Liver (tissue), 9 donors: ENCODE results near the gene PTPRD. TPM values are rescaled to one million over a fixed set of nuclear protein-coding genes. Genes with fewer than 3 reads are reported as not detected.
"Not testable (repeated sequence)": the region's sequence is repeated elsewhere in the genome, so short reads cannot be mapped to it uniquely, and the experiment has no call there.

ENCODE experiments used
- DNase-seq: peaks from one replicate; pipeline ENCODE4 v3.0.0-alpha.2; 2017; ENCODE audit warnings: low spot score
- H3K27ac ChIP-seq, 2 donors: one replicate each; pipeline ENCODE4 v1.7.0; 2013; ENCODE audit warnings: inconsistent platforms in 2 of 2, low read length in 2 of 2, control low read depth in 1 of 2, low read depth in 1 of 2, mild to moderate bottlenecking in 1 of 2
- H3K27me3 ChIP-seq, 4 donors: one replicate each; pipeline versions ENCODE4 v1.6.1 to v1.7.0; 2013; ENCODE audit warnings: low read length in 3 of 4, inconsistent platforms in 1 of 4, mild to moderate bottlenecking in 1 of 4, moderate library complexity in 1 of 4; ENCODE audit not compliant: control insufficient read depth in 4 of 4, insufficient read depth in 4 of 4
- H3K36me3 ChIP-seq, 4 donors: one replicate each; pipeline versions ENCODE4 v1.6.1 to v1.7.0; 2013; ENCODE audit warnings: low read length in 3 of 4, mild to moderate bottlenecking in 3 of 4, low read depth in 1 of 4, moderate library complexity in 1 of 4; ENCODE audit not compliant: control insufficient read depth in 4 of 4, insufficient read depth in 3 of 4
- H3K4me1 ChIP-seq, 4 donors: one replicate each; pipeline versions ENCODE4 v1.6.1 to v1.7.0; 2013; ENCODE audit warnings: low read length in 3 of 4, mild to moderate bottlenecking in 3 of 4, moderate library complexity in 1 of 4; ENCODE audit not compliant: control insufficient read depth in 4 of 4, insufficient read depth in 4 of 4
- H3K4me3 ChIP-seq, 3 donors: one replicate each; pipeline versions ENCODE4 v1.6.1 to v1.7.0; 2013; ENCODE audit warnings: low read length in 3 of 3, control low read depth in 1 of 3, low read depth in 1 of 3, mild to moderate bottlenecking in 1 of 3
- H3K9ac ChIP-seq, 2 donors: one replicate each; pipeline ENCODE4 v1.7.0; 2013; ENCODE audit warnings: low read length in 2 of 2, mild to moderate bottlenecking in 2 of 2, moderate library complexity in 2 of 2, control low read depth in 1 of 2, low read depth in 1 of 2
- H3K9me3 ChIP-seq, 4 donors: one replicate each; pipeline versions ENCODE4 v1.6.1 to v1.7.0; 2013; ENCODE audit warnings: low read length in 3 of 4; ENCODE audit not compliant: control insufficient read depth in 4 of 4
- EGR1 ChIP-seq, 2 donors: IDR thresholded peaks; 2 replicates each; pipeline ENCODE4 v1.6.1; 2016 to 2018; ENCODE audit warnings: antibody characterized with exemption in 2 of 2, low read depth in 2 of 2
- FOXA1 ChIP-seq: IDR thresholded peaks from 2 replicates; pipeline ENCODE4 v1.6.1; 2016; ENCODE audit warnings: antibody characterized with exemption
- GABPA ChIP-seq, 2 donors: IDR thresholded peaks in 1 of 2; conservative IDR thresholded peaks in 1 of 2; 2 replicates each; pipeline ENCODE4 v1.6.1; 2016; ENCODE audit warnings: antibody characterized with exemption in 2 of 2, mild to moderate bottlenecking in 1 of 2, moderate library complexity in 1 of 2
- HNF4A ChIP-seq, 2 donors: conservative IDR thresholded peaks; 2 replicates each; pipeline ENCODE4 v1.6.1; 2016; ENCODE audit warnings: antibody characterized with exemption in 2 of 2, mild to moderate bottlenecking in 2 of 2
- HNF4G ChIP-seq: IDR thresholded peaks from 2 replicates; pipeline ENCODE4 v1.6.1; 2016; ENCODE audit warnings: antibody characterized with exemption
- JUND ChIP-seq, 2 donors: IDR thresholded peaks; 2 replicates each; pipeline ENCODE4 v1.6.1; 2016; ENCODE audit warnings: antibody characterized with exemption in 2 of 2
- NR2F2 ChIP-seq: IDR thresholded peaks from 2 replicates; pipeline ENCODE4 v1.6.1; 2016; ENCODE audit warnings: antibody characterized with exemption
- RAD21 ChIP-seq, 2 donors: IDR thresholded peaks; 2 replicates each; pipeline ENCODE4 v1.6.1; 2016; ENCODE audit warnings: antibody characterized with exemption in 2 of 2, mild to moderate bottlenecking in 2 of 2
- SP1 ChIP-seq: IDR thresholded peaks from 2 replicates; pipeline ENCODE4 v1.6.1; 2018; ENCODE audit warnings: antibody characterized with exemption, mild to moderate bottlenecking
- TAF1 ChIP-seq: conservative IDR thresholded peaks from 2 replicates; pipeline ENCODE4 v1.6.1; 2016; ENCODE audit warnings: antibody characterized with exemption, mild to moderate bottlenecking
- YY1 ChIP-seq: IDR thresholded peaks from 2 replicates; pipeline ENCODE4 v1.6.1; 2016; ENCODE audit warnings: antibody characterized with exemption, mild to moderate bottlenecking
- WGBS: extraction: QIAGEN DNeasy Blood & Tissue Kit; methylation state at CpG from one replicate; pipeline ENCODE4 v1.1.7; 2013; 5-methylcytosine and 5-hydroxymethylcytosine counted together
- polyA plus RNA-seq, 2 donors: library from polyadenylated mRNA; stranded (reverse) in 1 of 2; unstranded in 1 of 2; fragments of 200-250 nt in 1 of 2; fragments of >200 nt in 1 of 2; fragmentation: Nextera tagmentation in 1 of 2; extraction: Ambion mirVana in 1 of 2; gene quantifications; one replicate each; pipeline versions ENCODE4 v1.2.1 to v1.2.3, GENCODE V29; 2013 to 2015
- total RNA-seq, 2 donors: library from RNA; depleted of rRNA; stranded (reverse); fragments of >200 nt; gene quantifications; one replicate each; pipeline ENCODE4 v1.2.3, GENCODE V29; 2014
- TF ChIP-seq, protein P1 (sequence below): fragments of 150-350 bp; IDR thresholded peaks from 2 replicates; pipeline ENCODE4 v1.5.1; 2017; ENCODE audit warnings: improper control_type of control experiment, low read depth, low read length; ENCODE audit not compliant: missing input control
- TF ChIP-seq, protein P2 (sequence below): IDR thresholded peaks from 2 replicates; pipeline ENCODE4 v1.6.1; 2016; ENCODE audit warnings: antibody characterized with exemption
- TF ChIP-seq, protein P3 (sequence below): IDR thresholded peaks from 2 replicates; pipeline ENCODE4 v1.6.1; 2016; ENCODE audit warnings: antibody characterized with exemption, mild to moderate bottlenecking
- TF ChIP-seq, protein P4 (sequence below): IDR thresholded peaks from 2 replicates; pipeline ENCODE4 v1.6.1; 2016; ENCODE audit warnings: antibody characterized with exemption
- donor health status: healthy.
- donor health status: healthy.
- donor health status: healthy.
- donor health status: healthy.
- donor health status: healthy.

The PTPRD gene
- total and polyA plus RNA-seq, 4 donors = 0.78 to 34.2 (median 4.7) TPM

DNA sequence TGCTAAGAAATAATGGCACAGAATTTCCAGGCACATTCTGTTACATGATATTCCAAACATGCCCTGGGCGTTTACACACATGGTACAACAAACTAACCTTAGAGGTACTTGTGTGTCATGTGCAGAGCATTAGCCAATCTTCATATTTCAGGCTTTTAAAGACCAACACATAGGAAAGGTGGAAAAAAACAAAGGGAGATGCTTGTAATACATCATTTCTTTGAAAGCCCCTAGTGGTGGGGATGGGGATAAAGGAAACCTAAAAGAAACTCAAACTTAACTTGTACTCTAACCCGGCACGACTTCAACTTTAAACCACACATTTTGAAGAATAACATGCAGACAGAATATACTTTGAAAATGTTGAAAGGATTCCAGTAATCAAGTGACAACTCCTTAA is 133.6 kb downstream of the PTPRD start:
- TF ChIP-seq EGR1 (IDR thresholded peaks at IDR 0.05; ENCODE audit: low read depth in 2 of 2) (no peak), FOXA1 (no peak), TAF1 (no peak), JUND (IDR thresholded peaks at IDR 0.05) (no peak), HNF4A (conservative IDR thresholded peaks at IDR 0.05) (no peak), HNF4G (no peak), RAD21 (IDR thresholded peaks at IDR 0.05) (no peak), GABPA (IDR thresholded peaks at IDR 0.05 in 1 of 2, conservative IDR thresholded peaks at IDR 0.05 in 1 of 2) (no peak), NR2F2 (no peak), YY1 (no peak), SP1 (no peak)
- TF ChIP-seq, protein P1, sequence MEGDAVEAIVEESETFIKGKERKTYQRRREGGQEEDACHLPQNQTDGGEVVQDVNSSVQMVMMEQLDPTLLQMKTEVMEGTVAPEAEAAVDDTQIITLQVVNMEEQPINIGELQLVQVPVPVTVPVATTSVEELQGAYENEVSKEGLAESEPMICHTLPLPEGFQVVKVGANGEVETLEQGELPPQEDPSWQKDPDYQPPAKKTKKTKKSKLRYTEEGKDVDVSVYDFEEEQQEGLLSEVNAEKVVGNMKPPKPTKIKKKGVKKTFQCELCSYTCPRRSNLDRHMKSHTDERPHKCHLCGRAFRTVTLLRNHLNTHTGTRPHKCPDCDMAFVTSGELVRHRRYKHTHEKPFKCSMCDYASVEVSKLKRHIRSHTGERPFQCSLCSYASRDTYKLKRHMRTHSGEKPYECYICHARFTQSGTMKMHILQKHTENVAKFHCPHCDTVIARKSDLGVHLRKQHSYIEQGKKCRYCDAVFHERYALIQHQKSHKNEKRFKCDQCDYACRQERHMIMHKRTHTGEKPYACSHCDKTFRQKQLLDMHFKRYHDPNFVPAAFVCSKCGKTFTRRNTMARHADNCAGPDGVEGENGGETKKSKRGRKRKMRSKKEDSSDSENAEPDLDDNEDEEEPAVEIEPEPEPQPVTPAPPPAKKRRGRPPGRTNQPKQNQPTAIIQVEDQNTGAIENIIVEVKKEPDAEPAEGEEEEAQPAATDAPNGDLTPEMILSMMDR = no peak
- TF ChIP-seq, protein P2, sequence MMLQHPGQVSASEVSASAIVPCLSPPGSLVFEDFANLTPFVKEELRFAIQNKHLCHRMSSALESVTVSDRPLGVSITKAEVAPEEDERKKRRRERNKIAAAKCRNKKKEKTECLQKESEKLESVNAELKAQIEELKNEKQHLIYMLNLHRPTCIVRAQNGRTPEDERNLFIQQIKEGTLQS = no peak
- TF ChIP-seq, protein P3, sequence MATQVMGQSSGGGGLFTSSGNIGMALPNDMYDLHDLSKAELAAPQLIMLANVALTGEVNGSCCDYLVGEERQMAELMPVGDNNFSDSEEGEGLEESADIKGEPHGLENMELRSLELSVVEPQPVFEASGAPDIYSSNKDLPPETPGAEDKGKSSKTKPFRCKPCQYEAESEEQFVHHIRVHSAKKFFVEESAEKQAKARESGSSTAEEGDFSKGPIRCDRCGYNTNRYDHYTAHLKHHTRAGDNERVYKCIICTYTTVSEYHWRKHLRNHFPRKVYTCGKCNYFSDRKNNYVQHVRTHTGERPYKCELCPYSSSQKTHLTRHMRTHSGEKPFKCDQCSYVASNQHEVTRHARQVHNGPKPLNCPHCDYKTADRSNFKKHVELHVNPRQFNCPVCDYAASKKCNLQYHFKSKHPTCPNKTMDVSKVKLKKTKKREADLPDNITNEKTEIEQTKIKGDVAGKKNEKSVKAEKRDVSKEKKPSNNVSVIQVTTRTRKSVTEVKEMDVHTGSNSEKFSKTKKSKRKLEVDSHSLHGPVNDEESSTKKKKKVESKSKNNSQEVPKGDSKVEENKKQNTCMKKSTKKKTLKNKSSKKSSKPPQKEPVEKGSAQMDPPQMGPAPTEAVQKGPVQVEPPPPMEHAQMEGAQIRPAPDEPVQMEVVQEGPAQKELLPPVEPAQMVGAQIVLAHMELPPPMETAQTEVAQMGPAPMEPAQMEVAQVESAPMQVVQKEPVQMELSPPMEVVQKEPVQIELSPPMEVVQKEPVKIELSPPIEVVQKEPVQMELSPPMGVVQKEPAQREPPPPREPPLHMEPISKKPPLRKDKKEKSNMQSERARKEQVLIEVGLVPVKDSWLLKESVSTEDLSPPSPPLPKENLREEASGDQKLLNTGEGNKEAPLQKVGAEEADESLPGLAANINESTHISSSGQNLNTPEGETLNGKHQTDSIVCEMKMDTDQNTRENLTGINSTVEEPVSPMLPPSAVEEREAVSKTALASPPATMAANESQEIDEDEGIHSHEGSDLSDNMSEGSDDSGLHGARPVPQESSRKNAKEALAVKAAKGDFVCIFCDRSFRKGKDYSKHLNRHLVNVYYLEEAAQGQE = no peak
- TF ChIP-seq, protein P4, sequence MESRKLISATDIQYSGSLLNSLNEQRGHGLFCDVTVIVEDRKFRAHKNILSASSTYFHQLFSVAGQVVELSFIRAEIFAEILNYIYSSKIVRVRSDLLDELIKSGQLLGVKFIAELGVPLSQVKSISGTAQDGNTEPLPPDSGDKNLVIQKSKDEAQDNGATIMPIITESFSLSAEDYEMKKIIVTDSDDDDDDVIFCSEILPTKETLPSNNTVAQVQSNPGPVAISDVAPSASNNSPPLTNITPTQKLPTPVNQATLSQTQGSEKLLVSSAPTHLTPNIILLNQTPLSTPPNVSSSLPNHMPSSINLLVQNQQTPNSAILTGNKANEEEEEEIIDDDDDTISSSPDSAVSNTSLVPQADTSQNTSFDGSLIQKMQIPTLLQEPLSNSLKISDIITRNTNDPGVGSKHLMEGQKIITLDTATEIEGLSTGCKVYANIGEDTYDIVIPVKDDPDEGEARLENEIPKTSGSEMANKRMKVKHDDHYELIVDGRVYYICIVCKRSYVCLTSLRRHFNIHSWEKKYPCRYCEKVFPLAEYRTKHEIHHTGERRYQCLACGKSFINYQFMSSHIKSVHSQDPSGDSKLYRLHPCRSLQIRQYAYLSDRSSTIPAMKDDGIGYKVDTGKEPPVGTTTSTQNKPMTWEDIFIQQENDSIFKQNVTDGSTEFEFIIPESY = no peak

DNA sequence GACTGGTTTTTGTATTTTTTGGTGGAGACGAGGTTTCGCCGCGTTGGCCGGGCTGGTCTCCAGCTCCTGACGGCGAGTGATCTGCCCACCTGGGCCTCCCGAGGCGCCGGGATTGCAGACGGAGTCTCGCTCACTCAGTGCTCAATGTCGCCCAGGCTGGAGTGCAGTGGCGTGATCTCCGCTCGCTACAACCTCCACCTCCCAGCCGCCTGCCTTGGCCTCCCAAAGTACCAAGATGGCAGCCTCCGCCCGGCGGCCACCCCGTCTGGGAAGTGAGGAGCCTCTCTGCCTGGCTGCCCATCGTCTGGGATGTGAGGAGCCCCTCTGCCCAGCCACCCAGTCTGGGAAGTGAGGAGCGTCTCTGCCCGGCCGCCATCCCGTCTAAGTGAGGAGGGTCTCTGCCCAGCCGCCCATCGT is 163.6 kb downstream of the PTPRD start:
- not testable (repeated sequence) for DNase-seq, H3K9me3 ChIP-seq, H3K4me1 ChIP-seq, H3K9ac ChIP-seq, H3K27ac ChIP-seq, H3K27me3 ChIP-seq, H3K36me3 ChIP-seq, H3K4me3 ChIP-seq
- WGBS = 94% methylated on average over 28 of the region's 28 CpGs

More for the DNA sequence above, 133.6 kb downstream of the PTPRD start:
- Histone ChIP-seq H3K9ac (no peak overlapping the region), H3K4me3 (no peak overlapping the region), H3K4me1 (no peaks in the 10 kb centered on the region), H3K27ac (no peak overlapping the region), H3K36me3 (no peaks in the 10 kb centered on the region), H3K9me3 (peaks cover 0 to 4% (median 0%) of the 10 kb centered on the region in 4 donors), H3K27me3 (no peaks in the 10 kb centered on the region)
- 34% methylated on average over 3 of the region's 3 CpGs for WGBS
- DNase-seq = no peak
